ENCODE data around the gene SSU72.

The SSU72 gene

DNA sequence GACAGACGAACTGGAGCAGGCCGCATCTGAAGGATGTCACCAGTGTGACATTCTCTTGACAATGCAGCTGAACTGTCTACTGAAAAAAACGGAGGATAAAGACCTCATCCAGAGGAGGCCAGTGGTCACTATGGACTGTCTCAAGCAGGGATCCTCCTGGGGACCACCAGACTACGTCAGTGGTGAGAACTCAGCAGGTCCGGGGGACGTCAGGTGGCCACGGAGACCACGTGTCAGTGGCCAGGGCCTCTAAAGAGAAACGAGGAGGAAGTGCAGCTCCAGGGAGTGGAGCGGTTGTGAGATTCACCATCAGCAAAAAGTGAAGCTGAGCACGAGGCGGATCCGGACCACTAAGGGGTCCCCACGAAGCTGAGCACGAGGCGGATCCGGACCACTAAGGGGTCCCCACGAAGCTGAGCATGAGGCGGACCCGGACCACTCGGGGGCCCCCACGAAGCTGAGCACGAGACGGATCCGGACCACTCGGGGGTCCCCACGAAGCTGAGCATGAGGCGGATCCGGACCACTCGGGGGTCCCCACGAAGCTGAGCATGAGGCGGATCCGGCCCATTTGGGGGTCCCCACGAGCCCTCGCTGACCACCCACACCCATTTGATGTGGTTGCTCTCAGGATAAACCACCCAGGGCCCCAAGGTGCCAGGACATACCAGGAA lies 20.7 kb downstream of the SSU72 start:
- H3K4me3 ChIP-seq (ENCODE audit: insufficient read depth, low read length, poor library complexity, severe bottlenecking) = no peak overlapping the region
- TF ChIP-seq, protein P1, sequence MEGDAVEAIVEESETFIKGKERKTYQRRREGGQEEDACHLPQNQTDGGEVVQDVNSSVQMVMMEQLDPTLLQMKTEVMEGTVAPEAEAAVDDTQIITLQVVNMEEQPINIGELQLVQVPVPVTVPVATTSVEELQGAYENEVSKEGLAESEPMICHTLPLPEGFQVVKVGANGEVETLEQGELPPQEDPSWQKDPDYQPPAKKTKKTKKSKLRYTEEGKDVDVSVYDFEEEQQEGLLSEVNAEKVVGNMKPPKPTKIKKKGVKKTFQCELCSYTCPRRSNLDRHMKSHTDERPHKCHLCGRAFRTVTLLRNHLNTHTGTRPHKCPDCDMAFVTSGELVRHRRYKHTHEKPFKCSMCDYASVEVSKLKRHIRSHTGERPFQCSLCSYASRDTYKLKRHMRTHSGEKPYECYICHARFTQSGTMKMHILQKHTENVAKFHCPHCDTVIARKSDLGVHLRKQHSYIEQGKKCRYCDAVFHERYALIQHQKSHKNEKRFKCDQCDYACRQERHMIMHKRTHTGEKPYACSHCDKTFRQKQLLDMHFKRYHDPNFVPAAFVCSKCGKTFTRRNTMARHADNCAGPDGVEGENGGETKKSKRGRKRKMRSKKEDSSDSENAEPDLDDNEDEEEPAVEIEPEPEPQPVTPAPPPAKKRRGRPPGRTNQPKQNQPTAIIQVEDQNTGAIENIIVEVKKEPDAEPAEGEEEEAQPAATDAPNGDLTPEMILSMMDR (IDR thresholded peaks at IDR 0.05; ENCODE audit: insufficient read depth, low read length, poor library complexity, severe bottlenecking) = no peak
- TF ChIP-seq EZH2phosphoT487 (conservative IDR thresholded peaks at IDR 0.05; ENCODE audit: low read length) = no peak
- H4K20me1 ChIP-seq (ENCODE audit: low read depth, low read length) = no peaks in the 10 kb centered on the region
- H3K79me2 ChIP-seq (ENCODE audit: insufficient read depth, low read length) = no peaks in the 10 kb centered on the region; the same call in 1 of the 2 replicates
- H3K9ac ChIP-seq (ENCODE audit: low read length) = no peak overlapping the region
- H2AFZ ChIP-seq (ENCODE audit: low read depth, low read length, severe bottlenecking) = no peak overlapping the region
- H3K9me3 ChIP-seq (ENCODE audit: insufficient read depth, low read length) = no peaks in the 10 kb centered on the region
- H3K27ac ChIP-seq (ENCODE audit: low read depth, low read length) = no peak overlapping the region
- H3K4me2 ChIP-seq (ENCODE audit: low read depth, low read length, poor library complexity, severe bottlenecking) = no peak overlapping the region
- no peaks in the 10 kb centered on the region for H3K36me3 ChIP-seq (ENCODE audit: low read length)
- H3K9me2 ChIP-seq (replicated peaks; ENCODE audit: insufficient read depth, low read length) = no peaks in the 10 kb centered on the region
- peaks cover 4% of the 10 kb centered on the region; the same call in 1 of the 2 replicates for H3F3A ChIP-seq (ENCODE audit: insufficient read depth)
- no peaks in the 10 kb centered on the region for H3K27me3 ChIP-seq (ENCODE audit: low read length)

DNA sequence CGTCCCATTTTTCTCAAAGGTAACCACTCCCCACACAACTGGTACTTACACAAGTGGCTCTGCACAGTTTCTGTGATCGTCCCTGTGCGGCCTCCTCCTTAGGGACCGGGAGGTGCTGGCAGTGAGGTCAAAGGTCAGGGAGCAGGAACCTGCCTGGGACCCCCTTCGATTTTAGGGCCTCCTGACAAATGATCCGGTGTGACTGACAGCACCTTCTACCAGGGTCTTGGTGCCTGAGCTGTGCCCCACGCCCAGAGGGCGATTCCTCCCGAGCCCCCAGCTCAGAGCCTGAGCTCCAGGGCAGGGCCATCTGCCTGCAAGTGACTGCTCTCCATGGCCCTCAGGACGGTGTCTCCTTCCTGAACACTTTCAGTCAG lies 22.4 kb downstream of the SSU72 start:
- Histone ChIP-seq H3K9ac (ENCODE audit: low read length) (no peak overlapping the region), H2AFZ (ENCODE audit: low read depth, low read length, severe bottlenecking) (no peak overlapping the region), H3K27me3 (ENCODE audit: low read length) (no peaks in the 10 kb centered on the region), H3K79me2 (ENCODE audit: insufficient read depth, low read length) (no peaks in the 10 kb centered on the region; the same call in 1 of the 2 replicates), H3K27ac (ENCODE audit: low read depth, low read length) (no peak overlapping the region), H3K9me3 (ENCODE audit: insufficient read depth, low read length) (no peaks in the 10 kb centered on the region), H3K36me3 (ENCODE audit: low read length) (no peaks in the 10 kb centered on the region), H3K4me3 (ENCODE audit: insufficient read depth, low read length, poor library complexity, severe bottlenecking) (no peak overlapping the region), H4K20me1 (ENCODE audit: low read depth, low read length) (no peaks in the 10 kb centered on the region), H3K9me2 (replicated peaks; ENCODE audit: insufficient read depth, low read length) (no peaks in the 10 kb centered on the region), H3K4me2 (ENCODE audit: low read depth, low read length, poor library complexity, severe bottlenecking) (no peak overlapping the region), H3F3A (ENCODE audit: insufficient read depth) (no peaks in the 10 kb centered on the region)
- TF ChIP-seq, protein P1 (IDR thresholded peaks at IDR 0.05; ENCODE audit: insufficient read depth, low read length, poor library complexity, severe bottlenecking) = no peak
- TF ChIP-seq EZH2phosphoT487 (conservative IDR thresholded peaks at IDR 0.05; ENCODE audit: low read length) = no peak

DNA sequence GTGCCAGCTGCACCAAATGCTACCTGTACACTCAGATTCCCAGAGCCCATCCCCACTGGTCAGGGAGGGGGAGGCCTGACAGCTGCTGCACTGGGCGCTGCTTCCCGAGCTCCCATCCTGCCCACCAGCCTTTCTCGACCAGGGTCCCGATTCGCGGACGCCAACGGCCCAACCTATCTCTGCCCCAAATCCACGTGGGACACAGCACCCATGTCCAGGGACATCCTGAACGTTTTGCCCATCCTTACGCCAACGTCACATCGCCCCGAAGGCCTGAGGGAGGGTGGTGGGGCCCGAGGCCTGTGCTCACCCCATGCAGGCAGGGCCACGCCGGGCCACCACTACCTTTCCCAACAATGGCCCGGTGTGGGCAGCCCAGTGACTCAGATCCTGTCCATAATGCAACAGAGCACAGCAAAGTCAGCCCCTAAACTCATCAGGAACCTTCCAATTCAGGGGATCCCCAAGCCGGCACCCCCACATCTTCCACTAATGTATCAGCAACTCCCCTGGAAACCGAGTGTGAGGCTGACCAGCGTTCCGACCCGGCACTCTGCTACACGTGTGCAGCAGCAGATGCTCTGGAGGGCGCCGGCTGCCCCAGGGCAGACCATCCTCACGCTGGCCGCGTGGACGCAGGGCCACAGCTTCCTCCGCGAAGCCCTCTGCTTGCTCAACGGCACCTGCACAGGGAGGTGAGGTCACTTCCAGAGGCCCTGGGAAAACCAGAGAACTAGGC lies 23.0 kb downstream of the SSU72 start:
- Histone ChIP-seq H3K36me3 (ENCODE audit: low read length) (no peaks in the 10 kb centered on the region), H3K27ac (ENCODE audit: low read depth, low read length) (no peak overlapping the region), H3K4me3 (ENCODE audit: insufficient read depth, low read length, poor library complexity, severe bottlenecking) (no peak overlapping the region), H3K9me3 (ENCODE audit: insufficient read depth, low read length) (no peaks in the 10 kb centered on the region), H3K9me2 (replicated peaks; ENCODE audit: insufficient read depth, low read length) (no peaks in the 10 kb centered on the region), H3K9ac (ENCODE audit: low read length) (no peak overlapping the region), H3K4me2 (ENCODE audit: low read depth, low read length, poor library complexity, severe bottlenecking) (no peak overlapping the region), H3K79me2 (ENCODE audit: insufficient read depth, low read length) (no peaks in the 10 kb centered on the region; the same call in 1 of the 2 replicates), H3K27me3 (ENCODE audit: low read length) (no peaks in the 10 kb centered on the region), H2AFZ (ENCODE audit: low read depth, low read length, severe bottlenecking) (no peak overlapping the region), H3F3A (ENCODE audit: insufficient read depth) (no peaks in the 10 kb centered on the region), H4K20me1 (ENCODE audit: low read depth, low read length) (no peaks in the 10 kb centered on the region)
- TF ChIP-seq EZH2phosphoT487 (conservative IDR thresholded peaks at IDR 0.05; ENCODE audit: low read length) = no peak
- TF ChIP-seq, protein P1 (IDR thresholded peaks at IDR 0.05; ENCODE audit: insufficient read depth, low read length, poor library complexity, severe bottlenecking) = no peak
